CMK (cell line): ENCODE results near the gene PLIN3.
"Not testable (repeated sequence)": the region's sequence is repeated elsewhere in the genome, so short reads cannot be mapped to it uniquely, and the experiment has no call there.

ENCODE experiments used
- DNase-seq: peaks from one replicate; pipeline ENCODE4 v3.0.0-alpha.2; 2010; ENCODE audit warnings: low read depth

The PLIN3 gene

GRCh38 chr19:4847190-4847973 is 20.1 kb downstream of the PLIN3 start:
- no peak for DNase-seq

- DNase-seq = not testable (repeated sequence)
These were observed 21.5 kb downstream of the PLIN3 start for GRCh38 chr19:4845975-4846374.

- no peak for DNase-seq
These were observed 22.9 kb downstream of the PLIN3 start for GRCh38 chr19:4844348-4845179.

- no peak for DNase-seq
These were observed 23.9 kb downstream of the PLIN3 start for GRCh38 chr19:4843647-4843965.

- no peak for DNase-seq
These were observed 28.3 kb downstream of the PLIN3 start for GRCh38 chr19:4839192-4839591.

GRCh38 chr19:4832776-4833175 is 34.7 kb downstream of the PLIN3 start:
- no peak for DNase-seq

GRCh38 chr19:4831979-4832340 is 35.5 kb downstream of the PLIN3 start:
- not testable (repeated sequence) for DNase-seq

- peak; percentile 63 for DNase-seq
These were observed 36.0 kb downstream of the PLIN3 start, which contains the start of gene TICAM1 for GRCh38 chr19:4831304-4831978. Gene TICAM1 (minus strand): TSS chr19:4831712. CDS start chr19:4818377, 13,335 bp downstream.

GRCh38 chr19:4830768-4831265 is 36.6 kb downstream of the PLIN3 start:
- no peak for DNase-seq

GRCh38 chr19:4830332-4830731 is 37.1 kb downstream of the PLIN3 start:
- no peak for DNase-seq

GRCh38 chr19:4829001-4829712 is 38.3 kb downstream of the PLIN3 start:
- no peak for DNase-seq

GRCh38 chr19:4823577-4823976 is 43.9 kb downstream of the PLIN3 start:
- DNase-seq = no peak

GRCh38 chr19:4822354-4822753 is 45.1 kb downstream of the PLIN3 start:
- DNase-seq = not testable (repeated sequence)

GRCh38 chr19:4821265-4821664 is 46.2 kb downstream of the PLIN3 start:
- no peak for DNase-seq

GRCh38 chr19:4817467-4818277 is 49.8 kb downstream of the PLIN3 start:
- no peak for DNase-seq

GRCh38 chr19:4816950-4817278 is 50.6 kb downstream of the PLIN3 start:
- DNase-seq = no peak

- DNase-seq = no peak
These were observed 51.1 kb downstream of the PLIN3 start for GRCh38 chr19:4816202-4816949.

- DNase-seq = peak; percentile 86
These were observed 51.9 kb downstream of the PLIN3 start for GRCh38 chr19:4815426-4816201.

- no peak for DNase-seq
These were observed 52.6 kb downstream of the PLIN3 start for GRCh38 chr19:4814625-4815425.
